ENCODE data around the gene MMP23B.

The MMP23B gene

DNA sequence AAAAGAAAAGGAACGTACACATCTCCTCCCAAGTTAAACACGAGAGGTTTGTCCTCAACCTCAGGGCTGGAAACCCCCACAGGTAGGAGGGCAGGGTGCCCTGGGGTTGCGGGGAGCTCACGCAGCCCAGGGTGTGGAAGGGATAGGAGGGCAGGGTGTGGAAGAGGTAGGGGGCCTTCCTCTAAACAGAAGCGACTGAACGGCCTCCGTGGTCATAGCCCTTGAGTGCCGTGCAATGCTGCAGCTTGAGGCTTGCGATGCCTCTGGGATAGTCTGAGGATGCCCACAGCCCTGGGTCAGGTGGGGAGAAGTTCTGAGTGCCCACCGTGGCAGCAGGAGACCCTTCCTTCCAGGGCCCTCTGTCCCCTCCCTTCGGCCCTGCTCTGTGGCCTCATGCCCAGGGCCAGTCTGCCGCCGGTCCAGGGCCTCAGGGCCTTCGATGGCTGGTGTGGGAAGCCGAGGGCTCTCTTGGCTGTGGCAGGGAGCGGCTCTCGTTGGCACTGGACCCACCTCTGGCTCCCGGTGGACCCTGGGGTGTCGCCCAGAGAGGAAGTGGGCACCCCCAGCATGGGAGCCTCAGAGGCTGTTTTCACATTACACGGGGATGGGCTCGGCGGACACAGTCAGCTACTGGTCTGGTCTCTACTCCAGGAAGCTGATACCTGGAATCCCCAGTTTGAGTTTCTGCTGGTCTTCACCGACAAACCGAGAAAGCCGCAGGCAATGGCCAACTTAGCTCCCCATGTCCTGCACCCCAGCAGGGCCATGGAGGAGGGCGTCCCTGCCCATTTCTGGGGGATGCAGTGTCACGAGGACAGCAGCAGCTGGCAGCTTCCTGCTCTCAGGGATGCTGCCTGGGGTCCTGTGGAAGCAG is 33.2 kb downstream of the MMP23B start:
- H3K4me3 ChIP-seq = no peak overlapping the region
- H3K4me1 ChIP-seq = no peaks in the 10 kb centered on the region
- peaks cover 33 to 72% (median 38%) of the 10 kb centered on the region in 3 donors for H3K36me3 ChIP-seq
- DNase-seq = peak in 1 of 2 donors; percentile 63
- intact Hi-C loops (cut with DNase I; ENCODE audit: low total_unique reads) = no loop called here
- no peaks in the 10 kb centered on the region for H3K9me3 ChIP-seq
- H3K27me3 ChIP-seq = no peaks in the 10 kb centered on the region
- TF ChIP-seq, protein P1, sequence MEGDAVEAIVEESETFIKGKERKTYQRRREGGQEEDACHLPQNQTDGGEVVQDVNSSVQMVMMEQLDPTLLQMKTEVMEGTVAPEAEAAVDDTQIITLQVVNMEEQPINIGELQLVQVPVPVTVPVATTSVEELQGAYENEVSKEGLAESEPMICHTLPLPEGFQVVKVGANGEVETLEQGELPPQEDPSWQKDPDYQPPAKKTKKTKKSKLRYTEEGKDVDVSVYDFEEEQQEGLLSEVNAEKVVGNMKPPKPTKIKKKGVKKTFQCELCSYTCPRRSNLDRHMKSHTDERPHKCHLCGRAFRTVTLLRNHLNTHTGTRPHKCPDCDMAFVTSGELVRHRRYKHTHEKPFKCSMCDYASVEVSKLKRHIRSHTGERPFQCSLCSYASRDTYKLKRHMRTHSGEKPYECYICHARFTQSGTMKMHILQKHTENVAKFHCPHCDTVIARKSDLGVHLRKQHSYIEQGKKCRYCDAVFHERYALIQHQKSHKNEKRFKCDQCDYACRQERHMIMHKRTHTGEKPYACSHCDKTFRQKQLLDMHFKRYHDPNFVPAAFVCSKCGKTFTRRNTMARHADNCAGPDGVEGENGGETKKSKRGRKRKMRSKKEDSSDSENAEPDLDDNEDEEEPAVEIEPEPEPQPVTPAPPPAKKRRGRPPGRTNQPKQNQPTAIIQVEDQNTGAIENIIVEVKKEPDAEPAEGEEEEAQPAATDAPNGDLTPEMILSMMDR (IDR thresholded peaks at IDR 0.05) = no peak
- no peak overlapping the region for H3K27ac ChIP-seq

DNA sequence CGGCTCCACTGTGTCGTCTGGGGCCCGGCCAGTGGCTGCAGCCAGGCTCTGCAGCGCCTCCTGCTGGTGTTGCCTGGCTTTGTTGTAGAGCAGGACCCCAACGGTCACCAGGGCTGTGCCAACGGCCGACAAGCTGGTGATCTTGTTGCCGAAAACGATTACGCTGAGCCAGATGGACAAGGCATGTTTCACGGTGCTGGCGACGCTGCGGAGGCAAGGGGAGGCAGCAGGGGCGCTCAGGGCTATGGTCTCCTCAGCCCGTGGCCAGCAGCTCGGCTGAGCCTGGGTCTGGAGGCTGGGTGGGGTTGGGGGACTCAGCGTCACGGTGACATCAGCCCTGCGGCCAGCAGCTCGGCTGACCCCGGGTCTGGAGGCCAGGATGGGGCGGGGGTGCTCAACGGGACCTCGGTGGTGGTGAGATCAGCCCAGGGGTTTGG is 33.9 kb downstream of the MMP23B start:
- peak in 1 of 2 donors; percentile 54 for DNase-seq
- no peak overlapping the region for H3K4me3 ChIP-seq
- H3K27ac ChIP-seq = no peak overlapping the region
- H3K27me3 ChIP-seq = no peaks in the 10 kb centered on the region
- no peaks in the 10 kb centered on the region for H3K4me1 ChIP-seq
- H3K36me3 ChIP-seq = peaks cover 36 to 79% (median 42%) of the 10 kb centered on the region in 3 donors
- TF ChIP-seq, protein P1 (IDR thresholded peaks at IDR 0.05) = no peak
- H3K9me3 ChIP-seq = no peaks in the 10 kb centered on the region
- intact Hi-C loops (cut with DNase I; ENCODE audit: low total_unique reads) = no loop called here

DNA sequence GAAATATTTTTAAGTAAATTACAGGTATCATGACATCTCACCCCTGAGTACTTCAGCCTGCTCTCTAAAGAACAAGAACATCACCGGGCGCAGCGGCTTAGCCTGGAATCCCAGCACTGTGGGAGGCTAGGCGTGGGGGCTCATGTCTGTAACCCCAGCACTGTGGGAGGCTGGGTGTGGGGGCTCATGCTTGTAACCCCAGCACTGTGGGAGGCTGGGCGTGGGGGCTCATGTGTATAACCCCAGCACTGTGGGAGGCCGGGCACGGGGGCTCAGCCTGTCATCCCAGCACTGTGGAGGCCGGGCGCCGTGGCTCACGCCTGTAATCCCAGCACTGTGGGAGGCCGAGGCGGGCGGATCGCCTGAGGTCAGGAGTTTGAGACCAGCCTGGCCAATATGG is 34.6 kb downstream of the MMP23B start:
- TF ChIP-seq, protein P1 (IDR thresholded peaks at IDR 0.05) = no peak
- no peaks in the 10 kb centered on the region for H3K27me3 ChIP-seq
- H3K27ac ChIP-seq = no peak overlapping the region
- DNase-seq = peak in 1 of 2 donors; percentile 47
- H3K36me3 ChIP-seq = peaks cover 42 to 86% (median 49%) of the 10 kb centered on the region in 3 donors
- intact Hi-C loops (cut with DNase I; ENCODE audit: low total_unique reads) = no loop called here
- no peaks in the 10 kb centered on the region for H3K9me3 ChIP-seq
- no peaks in the 10 kb centered on the region for H3K4me1 ChIP-seq
- H3K4me3 ChIP-seq = no peak overlapping the region

DNA sequence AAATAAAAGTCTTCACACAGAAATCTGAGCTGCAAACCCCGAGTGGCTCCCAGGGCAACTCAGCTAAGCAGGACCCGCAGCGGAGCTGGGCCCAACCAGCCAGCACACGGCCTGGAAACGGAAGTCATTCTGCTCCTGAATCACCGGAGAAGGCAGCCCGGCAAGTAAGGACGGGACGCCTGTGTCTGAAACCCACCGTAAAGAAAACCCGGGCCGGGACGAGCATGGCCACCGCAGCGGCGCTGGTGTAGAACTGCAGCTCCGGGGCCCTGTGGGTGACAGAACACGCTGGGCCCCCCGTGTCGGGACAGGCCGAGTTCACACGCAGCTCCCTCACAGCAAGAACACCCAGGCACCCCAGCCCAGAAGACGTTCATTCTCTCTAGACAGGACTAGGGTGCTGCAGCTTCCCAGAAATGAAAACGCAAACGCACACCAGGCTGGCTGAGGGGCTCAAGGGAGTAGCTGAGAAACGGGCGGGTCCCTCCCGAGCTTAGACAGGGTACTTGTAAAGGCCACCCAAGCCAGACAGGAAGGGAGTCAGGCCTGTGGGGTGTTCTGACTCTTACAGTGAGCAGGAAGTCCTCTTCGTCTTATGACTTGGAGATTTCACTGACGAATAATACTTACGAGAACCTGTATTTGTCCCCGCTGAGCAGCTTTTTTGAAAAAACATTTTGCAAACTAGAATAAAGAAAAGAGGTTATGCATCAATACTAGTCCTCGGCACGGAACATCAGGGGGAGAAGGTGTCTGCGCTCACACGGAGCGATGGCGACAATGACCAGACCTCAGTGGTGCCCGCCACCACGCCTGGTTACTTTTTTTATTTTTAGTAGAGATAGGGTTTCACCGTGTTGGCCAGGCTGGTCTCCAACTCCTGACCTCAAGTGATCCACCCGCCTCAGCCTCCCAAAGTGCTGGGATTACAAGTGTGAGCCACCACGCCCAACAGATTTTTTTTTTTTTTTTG is 37.8 kb downstream of the MMP23B start:
- Histone ChIP-seq H3K27me3 (no peaks in the 10 kb centered on the region), H3K9me3 (no peaks in the 10 kb centered on the region), H3K36me3 (peaks cover 53 to 97% (median 62%) of the 10 kb centered on the region in 3 donors), H3K4me1 (no peaks in the 10 kb centered on the region), H3K27ac (no peak overlapping the region), H3K4me3 (no peak overlapping the region)
- TF ChIP-seq, protein P1 (IDR thresholded peaks at IDR 0.05) = no peak
- intact Hi-C loops (cut with DNase I; ENCODE audit: low total_unique reads) = no loop called here
- DNase-seq = peak in 1 of 2 donors; percentile 45

DNA sequence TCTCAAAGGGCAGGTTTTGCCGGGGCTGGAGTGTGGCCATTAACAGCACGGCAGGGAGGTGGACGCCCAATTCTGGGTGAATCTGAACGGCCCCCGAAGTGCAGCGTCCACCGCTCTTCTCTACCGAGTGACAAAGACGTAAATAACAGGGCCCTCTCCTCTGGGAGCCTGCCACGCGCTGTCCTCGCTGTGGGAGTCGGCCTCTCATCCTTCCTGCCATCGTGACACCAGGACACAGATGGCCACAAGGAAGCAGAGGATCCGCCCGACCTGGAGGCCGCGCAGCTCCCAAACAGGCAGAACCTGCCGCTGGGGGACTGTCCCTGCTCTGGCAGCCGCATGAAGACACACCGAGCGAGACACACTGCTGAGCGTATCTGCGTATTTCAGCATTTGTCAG is 38.9 kb downstream of the MMP23B start:
- H3K27me3 ChIP-seq = no peaks in the 10 kb centered on the region
- no peaks in the 10 kb centered on the region for H3K9me3 ChIP-seq
- intact Hi-C loops (cut with DNase I; ENCODE audit: low total_unique reads) = no loop called here
- TF ChIP-seq, protein P1 (IDR thresholded peaks at IDR 0.05) = no peak
- H3K36me3 ChIP-seq = peaks cover 42 to 91% (median 50%) of the 10 kb centered on the region in 3 donors
- DNase-seq = peak in 1 of 2 donors; percentile 61
- no peak overlapping the region for H3K4me3 ChIP-seq
- H3K27ac ChIP-seq = no peak overlapping the region
- H3K4me1 ChIP-seq = no peaks in the 10 kb centered on the region

All from tibial artery (tissue), 4 donors.